ENCODE data around the gene SESTD1. TPM values are rescaled to one million over a fixed set of nuclear protein-coding genes. Genes with fewer than 3 reads are reported as not detected.

SESTD1 gene
- total RNA-seq, 2 donors from 2014 or later = 7.7 to 35.4 TPM

DNA sequence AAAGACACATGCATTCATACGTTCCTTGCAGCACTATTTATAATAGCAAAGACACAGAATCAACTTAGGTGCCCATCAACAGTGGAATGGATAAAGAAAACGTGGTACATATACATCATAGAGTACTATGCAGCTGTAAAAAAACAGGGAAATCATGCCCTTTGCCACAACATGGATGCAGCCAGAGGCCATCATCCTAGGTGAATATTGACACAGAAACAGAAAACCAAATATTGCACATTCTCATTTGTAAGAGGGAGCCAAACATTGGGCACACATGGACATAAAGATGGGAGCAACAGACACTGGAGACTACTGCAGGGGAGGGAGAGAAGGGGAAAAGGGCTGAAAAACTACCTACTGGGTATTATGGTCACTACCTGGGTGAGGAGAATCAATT is 73.5 kb downstream of the SESTD1 start:
- intact Hi-C loops (cut with DNase I) = no loop called here
- Histone ChIP-seq H3K4me1 (replicated peaks) (no peaks in the 10 kb centered on the region), H3K4me3 (no peak overlapping the region), H3K9me3 (no peaks in the 10 kb centered on the region), H3K36me3 (no peaks in the 10 kb centered on the region), H3K27ac (no peak overlapping the region), H3K27me3 (replicated peaks; ENCODE audit: insufficient read depth) (no peaks in the 10 kb centered on the region)
- DNase-seq (ENCODE audit: low spot score) = no peak
- WGBS = 94% methylated on average over 2 of the region's 2 CpGs
- no peak for TF ChIP-seq POLR2AphosphoS5 (IDR thresholded peaks at IDR 0.05)

DNA sequence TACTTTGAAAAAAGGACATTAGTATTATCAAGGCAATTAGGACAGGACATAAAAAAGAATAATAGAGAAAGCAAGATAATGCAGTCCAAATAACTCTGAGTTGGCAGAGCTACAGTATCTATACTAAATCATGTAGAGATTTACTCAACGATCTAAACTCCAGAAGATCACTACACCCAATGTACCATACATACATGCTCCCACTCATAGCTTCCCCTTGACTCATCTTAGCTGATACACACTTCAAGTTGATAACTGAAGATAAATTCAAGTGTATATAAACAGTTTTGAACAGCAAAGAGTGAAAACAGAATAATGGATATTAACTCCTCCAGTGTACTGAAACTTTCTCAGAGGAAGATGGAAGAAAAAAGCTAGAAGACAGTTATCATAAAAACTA is 78.5 kb downstream of the SESTD1 start:
- 50% methylated on average over 1 of the region's 1 CpG for WGBS
- TF ChIP-seq POLR2A (IDR thresholded peaks at IDR 0.05) (no peak), POLR2AphosphoS5 (IDR thresholded peaks at IDR 0.05) (no peak), CTCF (IDR thresholded peaks at IDR 0.05) (no peak)
- no peak overlapping the region for H3K27ac ChIP-seq
- intact Hi-C loops (cut with DNase I) = no loop called here
- no peaks in the 10 kb centered on the region for H3K27me3 ChIP-seq (replicated peaks; ENCODE audit: insufficient read depth)
- no peaks in the 10 kb centered on the region for H3K36me3 ChIP-seq
- no peaks in the 10 kb centered on the region for H3K4me1 ChIP-seq (replicated peaks)
- no peaks in the 10 kb centered on the region for H3K9me3 ChIP-seq
- no peak for DNase-seq (ENCODE audit: low spot score)
- H3K4me3 ChIP-seq = no peak overlapping the region

GRCh38 chr2:179184610-179185009 is 80.0 kb downstream of the SESTD1 start:
- TF ChIP-seq POLR2A (IDR thresholded peaks at IDR 0.05) (no peak), CTCF (IDR thresholded peaks at IDR 0.05) (no peak)
- no peaks in the 10 kb centered on the region for H3K4me1 ChIP-seq (replicated peaks)
- DNase-seq (ENCODE audit: low spot score) = no peak
- intact Hi-C loops (cut with DNase I) = no loop called here
- no peaks in the 10 kb centered on the region for H3K9me3 ChIP-seq
- no peaks in the 10 kb centered on the region for H3K27me3 ChIP-seq (replicated peaks; ENCODE audit: insufficient read depth)
- no peak overlapping the region for H3K4me3 ChIP-seq
- no peak overlapping the region for H3K27ac ChIP-seq
- 95% methylated on average over 1 of the region's 1 CpG for WGBS
- no peaks in the 10 kb centered on the region for H3K36me3 ChIP-seq

DNA sequence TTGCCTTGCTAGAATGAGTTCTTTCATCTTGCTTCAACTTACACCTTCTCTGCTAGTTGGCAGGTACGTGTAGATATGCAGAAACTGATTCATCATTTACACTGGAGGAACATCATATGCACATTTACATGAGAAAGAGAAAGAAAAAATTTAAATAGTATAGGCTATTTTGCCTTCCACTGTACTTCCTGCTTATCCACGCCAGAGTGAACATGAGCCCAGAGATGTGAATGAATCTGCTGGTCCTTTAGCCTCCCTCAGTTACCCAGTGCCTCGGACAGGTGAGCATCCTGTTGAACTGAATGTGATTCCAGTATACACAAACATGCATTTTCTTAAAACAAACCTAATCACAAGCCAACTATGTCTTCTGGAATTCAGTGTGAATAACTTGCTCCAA is 83.6 kb downstream of the SESTD1 start:
- H3K27me3 ChIP-seq (replicated peaks; ENCODE audit: insufficient read depth) = no peaks in the 10 kb centered on the region
- H3K9me3 ChIP-seq = no peaks in the 10 kb centered on the region
- no peaks in the 10 kb centered on the region for H3K4me1 ChIP-seq (replicated peaks)
- H3K36me3 ChIP-seq = no peaks in the 10 kb centered on the region
- intact Hi-C loops (cut with DNase I) = no loop called here
- no peak overlapping the region for H3K4me3 ChIP-seq
- 87% methylated on average over 3 of the region's 3 CpGs for WGBS
- TF ChIP-seq CTCF (IDR thresholded peaks at IDR 0.05) (no peak), POLR2AphosphoS5 (IDR thresholded peaks at IDR 0.05) (no peak), POLR2A (IDR thresholded peaks at IDR 0.05) (no peak)
- DNase-seq (ENCODE audit: low spot score) = no peak
- H3K27ac ChIP-seq = no peak overlapping the region

- DNase-seq (ENCODE audit: low spot score) = no peak
- WGBS = 41% methylated on average over 2 of the region's 2 CpGs
- Histone ChIP-seq H3K27me3 (replicated peaks; ENCODE audit: insufficient read depth) (no peaks in the 10 kb centered on the region), H3K36me3 (no peaks in the 10 kb centered on the region), H3K4me1 (replicated peaks) (no peaks in the 10 kb centered on the region), H3K27ac (no peak overlapping the region), H3K4me3 (no peak overlapping the region), H3K9me3 (no peaks in the 10 kb centered on the region)
- TF ChIP-seq POLR2AphosphoS5 (IDR thresholded peaks at IDR 0.05) (no peak), CTCF (IDR thresholded peaks at IDR 0.05) (no peak), POLR2A (IDR thresholded peaks at IDR 0.05) (no peak)
- intact Hi-C loops (cut with DNase I) = no loop called here
Measured at GRCh38 chr2:179180242-179180641, 84.4 kb downstream of the SESTD1 start.

Data from prostate gland (tissue), 2 donors.